Measurements from ENCODE around the gene CCNL1. TPM values are rescaled to one million over a fixed set of nuclear protein-coding genes. Genes with fewer than 3 reads are reported as not detected.
A peak's percentile ranks its signal among the peaks of the same experiment; 100 is the strongest.

Gene CCNL1
- total and polyA plus RNA-seq, 2 of the 4 experiments (the other 2 are of a cell fraction): 60.9 to 83.3 TPM

GRCh38 chr3:157125101-157125500 is 34.8 kb downstream of the CCNL1 start:
- Histone ChIP-seq H3K9me3 (ENCODE audit: control insufficient read depth, insufficient read depth, low read length) (no peaks in the 10 kb centered on the region), H3K4ac (ENCODE audit: low read depth, low read length) (no peak overlapping the region; the same call in 1 of the 2 replicates), H2AFZ (replicated peaks; ENCODE audit: low read length, poor library complexity) (no peak overlapping the region), H2BK5ac (ENCODE audit: low read depth, low read length, poor library complexity, severe bottlenecking) (no peak overlapping the region), H3K14ac (replicated peaks; ENCODE audit: low read depth, low read length) (peak overlapping the region; percentile 53), H2AK9ac (replicated peaks; ENCODE audit: low read depth, low read length, poor library complexity) (no peak overlapping the region), H2BK15ac (ENCODE audit: low read depth, low read length) (peak overlapping the region; percentile 72; the same call in 2 of the 3 replicates), H3K9me1 (ENCODE audit: insufficient read depth, low read length) (peaks cover 32% of the 10 kb centered on the region), H3K36me3 (ENCODE audit: control insufficient read depth, insufficient read depth, low read length) (no peaks in the 10 kb centered on the region), H4K5ac (ENCODE audit: low read depth, low read length) (no peak overlapping the region), H3K4me1 (ENCODE audit: control insufficient read depth, insufficient read depth, low read length) (peaks cover 28% of the 10 kb centered on the region), H4K20me1 (ENCODE audit: insufficient read depth, low read length) (no peaks in the 10 kb centered on the region), H3K4me2 (ENCODE audit: low read depth, low read length) (no peak overlapping the region), H3K56ac (ENCODE audit: extremely low read depth, insufficient read depth, low read length) (no peak overlapping the region), H3K27ac (ENCODE audit: insufficient read depth, low read length) (no peak overlapping the region), H4K91ac (ENCODE audit: insufficient read depth, low read depth, low read length) (peak overlapping the region; percentile 76), H3K9ac (ENCODE audit: low read depth, low read length) (no peak overlapping the region), H2AK5ac (ENCODE audit: low read depth, low read length) (peak overlapping the region; percentile 78; the same call in 1 of the 2 replicates), H4K8ac (ENCODE audit: low read depth in 2 of 2, low read length in 2 of 2) (peak overlapping the region in 1 of 2 experiments; percentile 14; a peak in 2 of 4 replicates), H3K18ac (ENCODE audit: low read depth, low read length) (0 out of 2 replicates have a peak overlapping the region, but pooled peaks have one; percentile 39), H3K79me1 (ENCODE audit: low read depth in 1 of 2, low read length in 2 of 2) (0 out of 4 replicates have a peak, but pooled peaks cover 0 to 5% of the 10 kb centered on the region in 2 experiments), H2BK20ac (ENCODE audit: low read depth, low read length) (peak overlapping the region; percentile 48; the same call in 1 of the 2 replicates), H3K4me3 (ENCODE audit: insufficient read depth, low read depth, low read length) (no peak overlapping the region), H2BK120ac (ENCODE audit: low read depth, low read length) (peak overlapping the region; percentile 56), H3K23ac (ENCODE audit: low read depth, low read length) (peak overlapping the region; percentile 62; the same call in 1 of the 2 replicates), H3K27me3 (ENCODE audit: control insufficient read depth, insufficient read depth, low read length) (no peaks in the 10 kb centered on the region)
- no peak for TF ChIP-seq MAFK (IDR thresholded peaks at IDR 0.05; ENCODE audit: low read depth, low read length)
- TF ChIP-seq USF2 (IDR thresholded peaks at IDR 0.05; ENCODE audit: low read depth, low read length): no peak
- TF ChIP-seq NFE2L2 (IDR thresholded peaks at IDR 0.05; ENCODE audit: low read depth, low read length): no peak
- no peak for TF ChIP-seq MXI1 (IDR thresholded peaks at IDR 0.05; ENCODE audit: borderline replicate concordance, low read depth, low read length)
- no peak for TF ChIP-seq ELK1 (IDR thresholded peaks at IDR 0.05; ENCODE audit: borderline replicate concordance, low read depth, low read length)
- no peak for TF ChIP-seq RCOR1 (IDR thresholded peaks at IDR 0.05; ENCODE audit: insufficient replicate concordance, low read length)
- TF ChIP-seq CTCF (conservative IDR thresholded peaks at IDR 0.05; ENCODE audit: low read depth, low read length): no peak
- TF ChIP-seq SMC3 (IDR thresholded peaks at IDR 0.05; ENCODE audit: low read depth, low read length): no peak
- TF ChIP-seq RFX5 (IDR thresholded peaks at IDR 0.05; ENCODE audit: low read depth, low read length): no peak
- no peak for TF ChIP-seq BHLHE40 (IDR thresholded peaks at IDR 0.05; ENCODE audit: low read depth, low read length)
- TF ChIP-seq MAZ (IDR thresholded peaks at IDR 0.05; ENCODE audit: borderline replicate concordance, low read depth, low read length): no peak
- no peak for TF ChIP-seq RAD21 (IDR thresholded peaks at IDR 0.05; ENCODE audit: low read length)
- no peak for TF ChIP-seq CHD1 (IDR thresholded peaks at IDR 0.05; ENCODE audit: low read depth, low read length)
- TF ChIP-seq POLR2A (IDR thresholded peaks at IDR 0.05; ENCODE audit: low read depth, low read length): no peak
- TF ChIP-seq FOS (IDR thresholded peaks at IDR 0.05; ENCODE audit: low read depth, low read length): no peak
- DNase-seq (no peak), ATAC-seq (ENCODE audit: low read depth) (no peak)
- ChIA-PET CTCF (no interaction called here), POLR2A (ENCODE audit: unreplicated experiment) (no interaction called here)
- BruUV-seq (replicated peaks): no TSS peak
- intact Hi-C loops (cut with micrococcal nuclease) (no loop called here), dilution Hi-C loops (cut with HindIII; ENCODE audit: low sequenced_read_pairs, unreplicated experiment) (no loop called here), in situ Hi-C loops (cut with MboI; ENCODE audit: low sequenced_read_pairs) (loop anchor here (5.0 to 25.0 kb wide), 2 partner anchors 33 to 1138 kb away; no protein-coding TSS in a partner anchor)

Measured in IMR-90 (cell line).